H9 (cell line): ENCODE results near the gene STK24. TPM values are rescaled to one million over a fixed set of nuclear protein-coding genes. Genes with fewer than 3 reads are reported as not detected.

ENCODE experiments used
- DNase-seq: peaks from one replicate; pipeline ENCODE4 v3.0.0-alpha.2; 2017
- H2AFZ ChIP-seq: one replicate; pipeline ENCODE4 v1.6.1; 2013; ENCODE audit warnings: mild to moderate bottlenecking, low read length, control low read depth, moderate library complexity
- H2AK5ac ChIP-seq: 2 replicates; pipeline ENCODE4 v1.6.1; 2013; ENCODE audit warnings: low read length, control low read depth, mixed read lengths; ENCODE audit not compliant: insufficient read length
- H2BK120ac ChIP-seq: one replicate; pipeline ENCODE4 v1.6.1; 2013; ENCODE audit warnings: low read depth, mild to moderate bottlenecking, low read length, control low read depth, inconsistent platforms; ENCODE audit not compliant: poor library complexity, severe bottlenecking
- H2BK12ac ChIP-seq: 2 replicates; pipeline ENCODE4 v1.6.1; 2013; ENCODE audit warnings: low read length, control low read depth, mixed read lengths, low read depth; ENCODE audit not compliant: insufficient read length
- H2BK15ac ChIP-seq: 2 replicates; pipeline ENCODE4 v1.6.1; 2013; ENCODE audit warnings: low read depth, low read length, control low read depth
- H2BK20ac ChIP-seq: one replicate; pipeline ENCODE4 v1.6.1; 2013; ENCODE audit warnings: low read depth, mild to moderate bottlenecking, low read length, control low read depth, inconsistent platforms; ENCODE audit not compliant: poor library complexity, severe bottlenecking
- H2BK5ac ChIP-seq: 2 replicates; pipeline ENCODE4 v1.6.1; 2013; ENCODE audit warnings: low read length, control low read depth, mixed read lengths; ENCODE audit not compliant: insufficient read length
- H3K14ac ChIP-seq: 2 replicates; pipeline ENCODE4 v1.6.1; 2013; ENCODE audit warnings: low read length, control low read depth; ENCODE audit not compliant: insufficient read depth
- H3K18ac ChIP-seq: 2 replicates; pipeline ENCODE4 v1.6.1; 2013; ENCODE audit warnings: low read depth, mild to moderate bottlenecking, mixed read lengths, low read length, control low read depth; ENCODE audit not compliant: insufficient read length
- H3K23ac ChIP-seq: 2 replicates; pipeline ENCODE4 v1.6.1; 2013; ENCODE audit warnings: low read length, control low read depth, mixed read lengths, low read depth; ENCODE audit not compliant: insufficient read length
- H3K23me2 ChIP-seq: 2 replicates; pipeline ENCODE4 v1.6.1; 2013; ENCODE audit warnings: low read depth, mild to moderate bottlenecking, mixed read lengths, low read length, control low read depth; ENCODE audit not compliant: insufficient read length, poor library complexity, severe bottlenecking
- H3K27ac ChIP-seq: 2 replicates; pipeline ENCODE4 v1.5.1; 2013; ENCODE audit warnings: low read length, control low read depth, mixed read lengths, low read depth; ENCODE audit not compliant: insufficient read length
- H3K27me3 ChIP-seq: 2 replicates; pipeline ENCODE4 v1.6.1; 2013; ENCODE audit warnings: low read length, control low read depth, inconsistent platforms; ENCODE audit not compliant: insufficient read depth
- H3K4ac ChIP-seq: 2 replicates; pipeline ENCODE4 v1.6.1; 2013; ENCODE audit warnings: low read depth, mild to moderate bottlenecking, control low read depth, inconsistent platforms, low read length, moderate library complexity
- H3K4me1 ChIP-seq: 2 replicates; pipeline ENCODE4 v1.6.1; 2013; ENCODE audit warnings: low read length, control low read depth, inconsistent platforms; ENCODE audit not compliant: insufficient read depth
- H3K4me2 ChIP-seq: 2 replicates; pipeline ENCODE4 v1.6.1; 2013; ENCODE audit warnings: low read length, control low read depth, mixed read lengths; ENCODE audit not compliant: insufficient read length, insufficient read depth
- H3K56ac ChIP-seq: 2 replicates; pipeline ENCODE4 v1.6.1; 2013; ENCODE audit warnings: low read depth, mild to moderate bottlenecking, mixed read lengths, low read length, control low read depth; ENCODE audit not compliant: insufficient read length
- H3K79me1 ChIP-seq: 2 replicates; pipeline ENCODE4 v1.6.1; 2013; ENCODE audit warnings: low read depth, mild to moderate bottlenecking, moderate library complexity, low read length, control low read depth, inconsistent platforms; ENCODE audit not compliant: insufficient read depth, poor library complexity, severe bottlenecking
- H3K79me2 ChIP-seq: 2 replicates; pipeline ENCODE4 v1.6.1; 2013; ENCODE audit warnings: low read length, control low read depth, inconsistent platforms; ENCODE audit not compliant: insufficient read depth
- H3K9ac ChIP-seq: 2 replicates; pipeline ENCODE4 v1.6.1; 2013; ENCODE audit warnings: low read length, control low read depth, mixed read lengths; ENCODE audit not compliant: insufficient read length; ENCODE audit errors: extremely low read depth
- H3K9me3 ChIP-seq: one replicate; pipeline ENCODE4 v1.6.1; 2013; ENCODE audit warnings: low read depth, low read length, inconsistent platforms; ENCODE audit not compliant: control insufficient read depth
- H3T11ph ChIP-seq: one replicate; pipeline ENCODE4 v1.6.1; 2013; ENCODE audit warnings: mild to moderate bottlenecking, low read length, control low read depth, inconsistent platforms
- H4K20me1 ChIP-seq: one replicate; pipeline ENCODE4 v1.6.1; 2013; ENCODE audit not compliant: control insufficient read depth, insufficient read length, insufficient read depth
- H4K5ac ChIP-seq: 2 replicates; pipeline ENCODE4 v1.6.1; 2013; ENCODE audit warnings: low read depth, mild to moderate bottlenecking, mixed read lengths, low read length, control low read depth; ENCODE audit not compliant: insufficient read length
- H4K8ac ChIP-seq: replicated peaks from 2 replicates; pipeline ENCODE4 v1.6.1; 2013; ENCODE audit warnings: low read length, control low read depth, mixed read lengths, low read depth; ENCODE audit not compliant: insufficient read length
- H4K91ac ChIP-seq: 2 replicates; pipeline ENCODE4 v1.6.1; 2013; ENCODE audit warnings: low read depth, mild to moderate bottlenecking, moderate library complexity, mixed read lengths, low read length, control low read depth; ENCODE audit not compliant: insufficient read length
- H3K27ac Mint-ChIP-seq, 3 experiments: 2 replicates in 2 of 3; 3 replicates in 1 of 3; pipeline ENCODE4 v1.8.0; 2020 to 2021; ENCODE audit warnings: mixed read lengths in 3 of 3, mild to moderate bottlenecking in 1 of 3, moderate library complexity in 1 of 3
- H3K27me3 Mint-ChIP-seq: 2 replicates; pipeline ENCODE4 v1.8.0; 2021; ENCODE audit warnings: low read depth, mild to moderate bottlenecking, moderate library complexity, mixed read lengths
- H3K36me3 Mint-ChIP-seq, 3 experiments: 2 replicates in 2 of 3; 3 replicates in 1 of 3; pipeline ENCODE4 v1.8.0; 2020 to 2021; ENCODE audit warnings: low read depth in 3 of 3, mixed read lengths in 3 of 3; ENCODE audit not compliant: insufficient read depth in 1 of 3
- H3K4me1 Mint-ChIP-seq, 2 experiments: 2 replicates each; pipeline ENCODE4 v1.8.0; 2020; ENCODE audit warnings: mixed read lengths in 2 of 2
- H3K4me3 Mint-ChIP-seq, 2 experiments: 2 replicates in 1 of 2; 3 replicates in 1 of 2; pipeline ENCODE4 v1.8.0; 2020 to 2021; ENCODE audit warnings: mild to moderate bottlenecking in 2 of 2, mixed read lengths in 2 of 2, moderate library complexity in 1 of 2
- H3K9me3 Mint-ChIP-seq, 2 experiments: 2 replicates in 1 of 2; 3 replicates in 1 of 2; pipeline ENCODE4 v1.8.0; 2020; ENCODE audit warnings: mild to moderate bottlenecking in 2 of 2, mixed read lengths in 2 of 2, moderate library complexity in 1 of 2
- CTCF ChIP-seq: fragments of 200-600 bp; sonication (generic); conservative IDR thresholded peaks from 3 replicates; pipeline ENCODE4 v1.8.0; 2021; ENCODE audit warnings: antibody characterized with exemption, mild to moderate bottlenecking
- WGBS: extraction: QIAGEN DNeasy Blood & Tissue Kit; methylation state at CpG from one replicate; pipeline ENCODE4 v1.1.7; 2013; ENCODE audit warnings: missing lambda C conversion rate, low lambda C conversion rate, mixed read lengths; ENCODE audit not compliant: insufficient read length; ENCODE audit errors: extremely low coverage; 5-methylcytosine and 5-hydroxymethylcytosine counted together
- total RNA-seq: library from RNA; stranded (reverse); gene quantifications from 2 replicates; pipeline ENCODE4 v1.2.1, GENCODE V29; 2021

The STK24 gene
- total RNA-seq, 1 experiment from 2014 or later: 134 TPM

GRCh38 chr13:98598043-98598442, 21.1 kb upstream of the STK24 start:
- H3K14ac ChIP-seq: no peak overlapping the region
- no peaks in the 10 kb centered on the region for H3K79me1 ChIP-seq
- H2AK5ac ChIP-seq: no peak overlapping the region
- Mint-ChIP-seq H3K9me3 (no peaks in the 10 kb centered on the region; a peak in 2 of 5 replicates), H3K36me3 (no peaks in the 10 kb centered on the region), H3K4me3 (no peak overlapping the region), H3K27me3 (no peaks in the 10 kb centered on the region), H3K4me1 (peaks cover 8 to 10% of the 10 kb centered on the region in 2 experiments), H3K27ac (no peak overlapping the region)
- H3K4me1 ChIP-seq: no peaks in the 10 kb centered on the region
- H3K18ac ChIP-seq: no peak overlapping the region
- H3K23ac ChIP-seq: no peak overlapping the region
- H3K9ac ChIP-seq: no peak overlapping the region
- H4K5ac ChIP-seq: no peak overlapping the region
- H3K56ac ChIP-seq: no peak overlapping the region
- peak; percentile 35 for DNase-seq
- H3T11ph ChIP-seq: no peak overlapping the region
- no peak overlapping the region for H4K8ac ChIP-seq
- no peaks in the 10 kb centered on the region for H4K20me1 ChIP-seq
- peak; percentile 60 for TF ChIP-seq CTCF
- no peaks in the 10 kb centered on the region for H3K79me2 ChIP-seq
- no peak overlapping the region for H2AFZ ChIP-seq
- no peak overlapping the region for H2BK120ac ChIP-seq
- H2BK12ac ChIP-seq: no peak overlapping the region
- no peak overlapping the region for H2BK15ac ChIP-seq
- H3K27me3 ChIP-seq: no peaks in the 10 kb centered on the region
- WGBS: no CpG with 5 or more reads among the region's 4 CpGs
- H2BK5ac ChIP-seq: no peak overlapping the region
- H4K91ac ChIP-seq: no peak overlapping the region
- no peaks in the 10 kb centered on the region for H3K9me3 ChIP-seq
- H3K4ac ChIP-seq: no peak overlapping the region
- H2BK20ac ChIP-seq: no peak overlapping the region
- no peak overlapping the region for H3K4me2 ChIP-seq
- H3K23me2 ChIP-seq: no peaks in the 10 kb centered on the region
- H3K27ac ChIP-seq: no peak overlapping the region
